Hypothalamus (tissue), 51 donors: ENCODE results near the gene GEN1.

Experiments used
- DNase-seq, 51 donors: peaks; one replicate each; lab custom pipeline; 2025; lab: John Stamatoyannopoulos, UW

The GEN1 gene

GRCh38 chr2:17793296-17793695 lies 39.4 kb downstream of the GEN1 start:
- no peak for DNase-seq

GRCh38 chr2:17793803-17794354 lies 39.9 kb downstream of the GEN1 start:
- DNase-seq = no peak

- DNase-seq = no peak
These were observed 41.4 kb downstream of the GEN1 start for GRCh38 chr2:17795309-17795708.

DNA sequence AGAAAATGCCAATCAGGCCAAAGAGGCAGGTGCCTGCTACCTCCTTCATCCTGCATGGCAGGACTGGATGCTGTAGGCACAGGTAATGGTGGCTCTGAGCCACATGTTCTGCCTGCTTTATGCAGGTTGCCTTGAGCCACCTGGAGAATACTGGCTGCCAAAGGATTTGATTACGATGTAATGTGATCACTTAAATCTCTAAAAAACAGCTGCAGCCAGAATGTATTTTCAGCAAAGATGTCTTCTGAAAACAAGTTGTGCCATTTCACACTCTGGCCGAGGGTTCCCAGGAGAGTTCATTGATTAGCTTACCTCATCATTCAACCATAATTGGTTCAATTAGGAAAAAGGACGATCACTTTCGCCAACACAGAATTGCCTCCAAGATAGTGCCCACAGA lies 44.4 kb downstream of the GEN1 start:
- DNase-seq = no peak

DNA sequence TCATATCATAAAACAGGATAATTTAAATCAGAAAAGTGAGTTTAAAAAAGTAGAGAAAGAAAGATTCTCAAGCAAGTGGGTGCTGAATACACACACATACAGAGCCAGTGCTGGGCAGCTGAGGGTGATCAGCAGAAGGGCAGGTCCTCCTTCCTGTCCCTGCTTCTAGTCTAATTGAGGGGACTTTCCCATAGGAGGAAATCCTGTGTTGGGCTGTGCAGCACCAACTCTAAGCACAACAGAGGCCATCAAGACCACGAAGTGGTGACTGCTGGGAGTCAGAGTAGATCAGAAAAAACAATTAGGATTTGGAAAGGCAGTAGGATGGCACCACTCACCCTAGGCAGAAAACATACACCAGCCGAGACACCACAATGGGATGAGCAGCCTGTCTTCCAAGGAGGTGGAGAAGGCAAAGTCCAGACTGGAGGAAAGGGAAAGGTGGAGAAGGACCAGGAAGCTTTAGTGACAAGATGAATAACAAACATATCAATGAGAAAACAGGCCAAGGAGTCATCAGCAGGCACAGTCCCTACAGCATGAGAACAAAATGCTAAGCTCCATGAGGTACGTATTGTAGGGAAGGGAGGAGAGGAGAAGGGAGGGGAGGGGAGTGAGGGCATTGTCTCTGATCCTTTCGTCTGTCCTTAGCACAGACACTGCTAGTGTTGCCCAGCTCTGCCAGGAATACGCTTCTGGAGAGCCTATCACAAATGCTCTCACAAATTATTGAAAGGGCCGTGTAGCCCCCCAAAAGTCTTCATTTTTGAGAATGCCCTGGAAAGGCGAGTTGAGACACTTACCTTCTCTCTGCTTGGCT lies 45.6 kb downstream of the GEN1 start:
- DNase-seq = no peak

GRCh38 chr2:17800219-17800618 lies 46.3 kb downstream of the GEN1 start:
- DNase-seq = peak in 13 of 51 donors; percentile 2 to 27 (median 10)

- no peak for DNase-seq
These were observed 46.9 kb downstream of the GEN1 start for GRCh38 chr2:17800693-17801458.

- no peak for DNase-seq
These were observed 49.6 kb downstream of the GEN1 start for GRCh38 chr2:17803497-17803896.

GRCh38 chr2:17804358-17804757 lies 50.4 kb downstream of the GEN1 start:
- no peak for DNase-seq

GRCh38 chr2:17805166-17805565 lies 51.2 kb downstream of the GEN1 start:
- DNase-seq = no peak

DNA sequence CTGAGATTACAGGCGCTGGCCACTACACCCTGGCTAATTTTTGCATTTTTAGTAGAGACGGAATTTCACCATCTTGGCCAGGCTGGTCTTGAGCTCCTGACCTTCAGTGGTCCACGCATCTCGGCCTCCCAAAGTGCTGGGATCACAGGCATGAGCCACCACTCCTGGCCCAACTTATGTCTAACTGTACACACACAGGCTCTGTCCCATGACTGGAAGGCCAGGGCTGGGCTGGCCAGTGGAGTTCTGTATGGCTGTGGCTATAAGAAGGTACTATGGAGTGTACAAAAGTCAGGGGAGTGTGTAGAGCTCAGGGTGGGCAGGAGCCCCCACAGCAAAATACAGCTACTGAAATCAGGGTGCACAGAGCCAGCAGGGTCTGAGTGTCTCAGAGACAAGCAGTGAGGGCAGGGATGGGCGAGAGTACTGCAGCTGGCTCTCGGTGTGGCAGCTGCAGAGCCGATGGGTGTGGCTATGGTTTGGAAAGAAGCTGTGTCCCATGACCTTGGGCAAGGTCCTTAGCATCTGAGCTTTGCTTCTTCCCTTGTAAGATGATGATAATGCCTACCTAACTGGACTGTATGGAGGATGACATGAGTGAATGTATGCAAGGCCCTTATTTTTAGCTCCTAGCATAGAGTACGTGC lies 51.9 kb downstream of the GEN1 start:
- DNase-seq = no peak

- peak in 1 of 51 donors; percentile 11 for DNase-seq
These were observed 59.2 kb downstream of the GEN1 start for GRCh38 chr2:17813010-17813741.

DNA sequence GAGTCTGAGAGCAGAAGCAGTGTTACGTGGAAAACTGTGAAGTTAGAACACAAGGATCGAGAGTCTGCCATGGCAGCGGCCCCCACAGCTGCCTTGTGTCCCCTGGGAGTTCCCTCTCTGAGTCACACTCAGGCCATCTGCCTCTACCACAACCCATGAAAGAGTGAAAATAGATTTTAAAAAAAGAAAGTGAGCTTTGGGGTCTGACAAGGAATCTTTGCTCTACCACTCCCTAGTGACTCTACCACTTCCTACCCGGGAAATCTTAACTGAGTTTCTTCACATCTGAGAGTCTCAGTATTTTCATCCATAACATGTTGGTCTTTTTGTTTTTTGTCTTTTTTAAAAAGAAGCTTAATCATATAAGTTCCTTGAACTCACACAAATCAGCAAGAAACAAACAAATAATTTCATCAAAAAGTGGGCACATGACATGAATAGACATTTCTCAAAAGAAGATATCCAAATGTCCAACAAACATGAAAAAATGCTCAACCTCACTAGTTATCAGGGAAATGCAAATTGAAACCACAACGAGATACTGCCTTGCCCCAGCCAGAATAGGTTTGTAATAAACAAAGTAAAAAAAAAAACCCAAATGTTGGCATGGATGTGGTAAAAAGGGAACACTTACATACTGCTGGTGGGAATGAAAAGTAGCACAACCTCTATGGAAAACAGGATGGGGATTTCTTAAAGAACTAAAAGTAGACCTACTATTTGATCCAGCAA lies 60.0 kb downstream of the GEN1 start:
- peak in 1 of 51 donors; percentile 17 for DNase-seq

- no peak for DNase-seq
These were observed 60.7 kb downstream of the GEN1 start for GRCh38 chr2:17814601-17815000.

GRCh38 chr2:17815468-17816184 lies 61.7 kb downstream of the GEN1 start:
- DNase-seq = no peak

GRCh38 chr2:17816396-17817245 lies 62.7 kb downstream of the GEN1 start, which contains the start of gene MSGN1:
Gene MSGN1 (plus strand): TSS chr2:17816460. CDS start chr2:17816519, 59 bp downstream.
- no peak for DNase-seq

DNA sequence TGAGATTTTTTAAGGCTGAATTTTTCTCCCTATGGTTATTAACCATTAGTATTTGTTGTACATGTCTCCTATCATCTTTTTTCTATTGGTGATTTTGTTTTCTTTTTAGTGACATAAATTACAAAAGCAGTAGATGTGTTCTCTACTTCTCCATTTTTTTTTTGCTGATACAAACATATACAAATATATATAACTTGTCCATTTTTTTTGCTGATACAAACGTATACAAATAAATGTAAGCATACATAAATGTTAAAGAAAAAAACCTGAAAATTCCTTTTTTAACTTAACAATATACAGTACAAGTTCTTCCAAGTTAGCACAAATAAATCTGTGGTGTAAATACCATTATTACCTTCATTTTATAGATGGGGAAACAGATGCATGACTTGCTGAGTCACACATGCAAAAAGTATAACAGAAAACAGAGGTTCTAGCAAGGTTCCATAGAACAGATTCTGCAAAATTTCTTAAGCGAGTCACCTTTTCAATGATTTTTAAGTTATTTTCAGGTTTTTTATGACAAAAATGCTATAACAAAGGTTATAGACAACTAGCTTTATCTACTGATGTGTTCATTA lies 64.4 kb downstream of the GEN1 start:
- no peak for DNase-seq

- no peak for DNase-seq
These were observed 67.1 kb downstream of the GEN1 start for GRCh38 chr2:17821080-17821479.
